GM18868 (cell line): ENCODE data around the gene SLC38A4.

Experiments
- ATAC-seq: cut with Tn5 transposase; IDR thresholded peaks from one replicate; pipeline ENCODE4 v1.9.1; 2021; ENCODE audit warnings: mild to moderate bottlenecking, moderate library complexity; ENCODE audit not compliant: unreplicated experiment

Gene SLC38A4

GRCh38 chr12:46718495-46718894 lies 107.3 kb downstream of the SLC38A4 start:
- ATAC-seq, result no peak

GRCh38 chr12:46717868-46718267 lies 107.9 kb downstream of the SLC38A4 start:
- no peak for ATAC-seq

DNA sequence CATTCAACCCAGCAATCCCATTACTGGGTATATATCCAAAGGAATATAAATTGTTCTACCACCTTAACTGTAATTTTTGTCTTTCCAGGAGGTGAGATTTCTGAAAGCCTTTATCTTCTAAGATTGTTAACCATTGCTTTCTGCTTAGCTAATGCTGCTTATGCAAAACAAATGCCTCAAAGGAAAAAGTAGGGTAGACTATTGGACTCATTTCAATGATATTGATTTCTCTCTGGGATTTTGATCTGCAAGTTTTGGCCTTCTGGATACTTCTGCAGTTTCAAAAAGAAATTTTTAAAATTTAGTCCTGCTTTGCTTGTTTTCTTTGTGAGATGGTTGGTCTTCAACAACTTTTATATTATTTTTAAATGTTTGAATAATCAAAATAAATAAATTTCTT lies 108.6 kb downstream of the SLC38A4 start:
- no peak for ATAC-seq
